ENCODE results near the gene NINJ2.
A peak's percentile ranks its signal among the peaks of the same experiment; 100 is the strongest.

NINJ2 gene

GRCh38 chr12:550473-551260 lies 112.6 kb downstream of the NINJ2 start:
- H3K4me3 ChIP-seq (replicated peaks; ENCODE audit: low read depth, low read length): no peak overlapping the region
- no peaks in the 10 kb centered on the region; the same call in none of the 2 replicates for H3K27me3 ChIP-seq (replicated peaks; ENCODE audit: control insufficient read depth, insufficient read depth, low read length)
- no peak for DNase-seq (ENCODE audit: extremely low read depth, insufficient read length)
- no peak for TF ChIP-seq CTCF (IDR thresholded peaks at IDR 0.05; ENCODE audit: insufficient read depth, low read length, poor library complexity, severe bottlenecking)
- no peaks in the 10 kb centered on the region for H3K36me3 ChIP-seq (ENCODE audit: control insufficient read depth, insufficient read depth, low read length)

DNA sequence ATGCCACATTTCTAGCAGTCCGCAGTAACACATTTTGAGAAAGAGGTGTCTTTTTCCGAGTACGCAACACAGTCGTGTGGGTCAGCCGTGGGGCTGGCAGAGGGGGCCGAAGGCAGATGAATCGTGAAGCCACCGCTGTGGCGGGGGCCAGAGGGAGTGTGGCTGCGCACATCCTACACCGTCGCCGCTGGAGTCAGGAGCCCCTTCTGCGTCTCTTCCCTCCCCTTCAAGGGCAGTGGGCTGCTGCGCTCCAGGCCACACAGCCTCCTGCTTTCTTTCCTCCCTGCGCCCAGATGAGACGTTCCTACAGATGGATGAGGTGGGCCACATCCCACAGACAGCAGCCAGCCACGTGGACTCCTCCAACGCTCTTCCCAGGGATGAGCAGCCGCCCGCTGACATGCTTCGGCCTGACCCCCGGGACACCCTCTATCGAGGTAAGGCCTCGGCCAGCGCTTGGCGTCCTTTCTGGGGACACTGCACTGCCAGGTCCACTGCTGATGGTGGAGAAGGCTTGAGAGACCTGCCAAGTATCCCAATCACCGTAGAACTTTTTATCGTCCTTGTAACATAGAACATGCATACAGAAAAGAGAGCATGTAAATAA lies 113.7 kb downstream of the NINJ2 start:
- DNase-seq (ENCODE audit: extremely low read depth, insufficient read length): no peak
- no peaks in the 10 kb centered on the region; the same call in none of the 2 replicates for H3K27me3 ChIP-seq (replicated peaks; ENCODE audit: control insufficient read depth, insufficient read depth, low read length)
- H3K4me3 ChIP-seq (replicated peaks; ENCODE audit: low read depth, low read length): no peak overlapping the region
- no peak for TF ChIP-seq CTCF (IDR thresholded peaks at IDR 0.05; ENCODE audit: insufficient read depth, low read length, poor library complexity, severe bottlenecking)
- no peaks in the 10 kb centered on the region for H3K36me3 ChIP-seq (ENCODE audit: control insufficient read depth, insufficient read depth, low read length)

- DNase-seq (ENCODE audit: extremely low read depth, insufficient read length): no peak
- Histone ChIP-seq H3K4me3 (replicated peaks; ENCODE audit: low read depth, low read length) (no peak overlapping the region), H3K27me3 (replicated peaks; ENCODE audit: control insufficient read depth, insufficient read depth, low read length) (no peaks in the 10 kb centered on the region; the same call in none of the 2 replicates), H3K36me3 (ENCODE audit: control insufficient read depth, insufficient read depth, low read length) (no peaks in the 10 kb centered on the region)
- TF ChIP-seq CTCF (IDR thresholded peaks at IDR 0.05; ENCODE audit: insufficient read depth, low read length, poor library complexity, severe bottlenecking): no peak
These were observed 115.3 kb downstream of the NINJ2 start for GRCh38 chr12:547883-548470.

DNA sequence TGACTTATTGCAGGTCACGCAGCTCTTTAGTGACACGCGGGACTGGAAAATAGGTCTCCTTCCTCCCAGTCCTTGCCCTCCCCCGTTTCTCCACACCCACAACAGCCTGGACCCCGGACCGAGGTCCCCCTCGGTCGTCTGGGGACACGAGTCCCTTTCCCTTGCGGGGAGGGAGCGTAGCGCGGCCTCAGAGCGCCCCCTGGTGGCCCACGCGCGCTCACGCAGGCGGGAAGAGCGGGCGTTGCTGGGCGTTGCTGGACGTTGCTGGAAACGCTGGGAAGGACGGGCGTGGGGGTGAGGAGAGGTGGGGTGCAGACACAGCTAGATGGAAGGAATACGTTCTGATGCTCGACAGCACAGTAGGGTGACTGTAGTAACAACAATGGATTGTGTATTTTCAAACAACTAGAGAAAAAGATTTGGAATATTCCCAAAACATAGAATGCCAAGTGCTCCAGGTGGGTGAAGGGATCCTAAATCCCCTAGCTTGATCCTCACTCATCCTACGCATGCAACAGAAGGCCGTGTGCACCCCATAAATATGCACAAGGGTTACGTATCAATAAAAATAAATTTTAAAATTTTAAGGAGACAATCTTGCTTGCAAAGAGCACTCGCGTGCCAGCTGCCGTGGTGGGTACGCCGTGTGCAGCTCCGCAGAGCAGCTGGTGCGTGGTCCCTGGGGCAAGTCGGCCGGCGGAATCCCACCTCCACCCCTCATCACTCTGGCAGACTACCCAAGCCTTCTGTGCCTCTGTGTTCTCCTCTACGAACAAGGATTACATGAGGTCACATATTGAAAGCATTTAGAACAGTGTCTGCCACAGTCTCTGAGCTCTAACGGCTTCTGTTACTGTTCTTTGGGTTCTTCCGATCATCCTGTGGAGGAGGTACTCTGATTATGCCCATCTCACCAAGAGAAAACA lies 116.1 kb downstream of the NINJ2 start:
- no peak overlapping the region for H3K4me3 ChIP-seq (replicated peaks; ENCODE audit: low read depth, low read length)
- DNase-seq (ENCODE audit: extremely low read depth, insufficient read length): peak; percentile 68
- peak; percentile 98 for TF ChIP-seq CTCF (IDR thresholded peaks at IDR 0.05; ENCODE audit: insufficient read depth, low read length, poor library complexity, severe bottlenecking)

GRCh38 chr12:546265-546919 lies 116.9 kb downstream of the NINJ2 start:
- no peak for TF ChIP-seq CTCF (IDR thresholded peaks at IDR 0.05; ENCODE audit: insufficient read depth, low read length, poor library complexity, severe bottlenecking)
- no peak for DNase-seq (ENCODE audit: extremely low read depth, insufficient read length)
- H3K36me3 ChIP-seq (ENCODE audit: control insufficient read depth, insufficient read depth, low read length): no peaks in the 10 kb centered on the region
- peaks cover 2% of the 10 kb centered on the region; the same call in 1 of the 2 replicates for H3K27me3 ChIP-seq (replicated peaks; ENCODE audit: control insufficient read depth, insufficient read depth, low read length)
- H3K4me3 ChIP-seq (replicated peaks; ENCODE audit: low read depth, low read length): no peak overlapping the region

More for the DNA sequence above, 116.1 kb downstream of the NINJ2 start:
- no peaks in the 10 kb centered on the region; the same call in 1 of the 2 replicates for H3K27me3 ChIP-seq (replicated peaks; ENCODE audit: control insufficient read depth, insufficient read depth, low read length)
- no peaks in the 10 kb centered on the region for H3K36me3 ChIP-seq (ENCODE audit: control insufficient read depth, insufficient read depth, low read length)
